ENCODE measurements around the gene DYNLL1.

GRCh38 chr12:120515496-120515895 is 19.6 kb downstream of the DYNLL1 start:
- no peak for TF ChIP-seq CTCF (IDR thresholded peaks at IDR 0.05)
- no peak for TF ChIP-seq POLR2AphosphoS5 (IDR thresholded peaks at IDR 0.05)
- TF ChIP-seq EP300 (IDR thresholded peaks at IDR 0.05): no peak
- no peak for TF ChIP-seq POLR2A (IDR thresholded peaks at IDR 0.05)

Data from suprapubic skin (tissue), 4 donors.